SK-N-SH (cell line): ENCODE results near the gene ERCC2. TPM values are rescaled to one million over a fixed set of nuclear protein-coding genes. Genes with fewer than 3 reads are reported as not detected.

ENCODE experiments used
- CTCF ChIA-PET: fragments of 300-600, 350-600 bp; formaldehyde crosslinking; extraction: SDS; loops from one replicate; lab custom pipeline; 2021; lab: Yijun Ruan, JAX
- POLR2A ChIA-PET: fragments of 350-600 bp; sonication (Branson Sonifier 250); formaldehyde crosslinking; extraction: SDS; loops from one replicate; lab custom pipeline; 2020; ENCODE audit warnings: antibody characterized with exemption, inconsistent platforms; lab: Yijun Ruan, JAX
- DNase-seq: peaks from one replicate; pipeline ENCODE4 v3.0.0; 2012
- H2AFZ ChIP-seq: fragments of 200-600 bp; sonication (generic); 2 replicates; pipeline ENCODE4 v1.8.1; 2016; ENCODE audit warnings: antibody characterized with exemption, mild to moderate bottlenecking, low read depth
- H3F3A ChIP-seq: fragments of 200-600 bp; sonication (generic); replicated peaks from 2 replicates; pipeline ENCODE3; 2016; ENCODE audit warnings: antibody characterized with exemption, mild to moderate bottlenecking; ENCODE audit not compliant: insufficient read depth
- H3K27ac ChIP-seq, 2 experiments: fragments of 200-500 bp in 1 of 2; fragments of 200-600 bp in 1 of 2; sonication (Bioruptor generic) in 1 of 2; sonication (generic), shearing (Covaris generic) in 1 of 2; 2 replicates each; pipeline versions ENCODE4 v1.5.1 to v1.6.1; 2014 to 2016; ENCODE audit warnings: low read depth in 2 of 2, inconsistent platforms in 1 of 2, low read length in 1 of 2, mild to moderate bottlenecking in 1 of 2, mixed read lengths in 1 of 2
- H3K27me3 ChIP-seq: fragments of 200-600 bp; sonication (generic), shearing (Covaris generic); 2 replicates; pipeline ENCODE4 v1.6.1; 2016; ENCODE audit warnings: mixed run types; ENCODE audit not compliant: insufficient read depth
- H3K36me3 ChIP-seq, 2 experiments: fragments of 200-500 bp in 1 of 2; fragments of 200-600 bp in 1 of 2; sonication (Bioruptor generic) in 1 of 2; sonication (generic) in 1 of 2; replicated peaks in 1 of 2; 2 replicates each; pipeline versions ENCODE3 to v1.5.1; 2014 to 2016; ENCODE audit warnings: low read length in 1 of 2, mild to moderate bottlenecking in 1 of 2; ENCODE audit not compliant: insufficient read depth in 2 of 2, control insufficient read depth in 1 of 2
- H3K4me1 ChIP-seq, 2 experiments: fragments of 200-500 bp in 1 of 2; fragments of 200-600 bp in 1 of 2; sonication (Bioruptor generic) in 1 of 2; sonication (generic), shearing (Covaris generic) in 1 of 2; 2 replicates each; pipeline versions ENCODE4 v1.5.1 to v1.6.1; 2014 to 2016; ENCODE audit warnings: low read depth in 1 of 2, low read length in 1 of 2, mixed run types in 1 of 2; ENCODE audit not compliant: insufficient read depth in 2 of 2, control insufficient read depth in 1 of 2
- H3K4me2 ChIP-seq: fragments of 200-600 bp; sonication (generic), shearing (Covaris generic); 2 replicates; pipeline ENCODE4 v1.6.1; 2017; ENCODE audit warnings: mixed run types
- H3K4me3 ChIP-seq, 2 experiments: fragments of 200-500 bp in 1 of 2; fragments of 200-600 bp in 1 of 2; sonication (Bioruptor generic) in 1 of 2; sonication (generic), shearing (Covaris generic) in 1 of 2; 2 replicates each; pipeline versions ENCODE4 v1.5.1 to v1.8.1; 2014 to 2016; ENCODE audit warnings: low read depth in 2 of 2, inconsistent platforms in 1 of 2, low read length in 1 of 2, mild to moderate bottlenecking in 1 of 2, mixed read lengths in 1 of 2, moderate library complexity in 1 of 2
- H3K79me2 ChIP-seq: fragments of 200-600 bp; sonication (generic); 2 replicates; pipeline ENCODE4 v1.8.1; 2017; ENCODE audit warnings: mild to moderate bottlenecking; ENCODE audit not compliant: insufficient read depth
- H3K9ac ChIP-seq: fragments of 200-600 bp; sonication (generic); 2 replicates; pipeline ENCODE4 v1.6.1; 2017; ENCODE audit warnings: mixed run types
- H3K9me2 ChIP-seq: fragments of 200-600 bp; sonication (generic); 2 replicates; pipeline ENCODE4 v1.6.1; 2017; ENCODE audit warnings: mixed run types
- H3K9me3 ChIP-seq: fragments of 200-600 bp; sonication (generic); 2 replicates; pipeline ENCODE4 v1.6.1; 2017; ENCODE audit warnings: mixed run types, mild to moderate bottlenecking, moderate library complexity
- H4K20me1 ChIP-seq: fragments of 200-600 bp; sonication (generic); 2 replicates; pipeline ENCODE4 v1.6.1; 2017; ENCODE audit warnings: mild to moderate bottlenecking, mixed run types; ENCODE audit not compliant: insufficient read depth
- CHD2 ChIP-seq: fragments of 150-350 bp; IDR thresholded peaks from 2 replicates; pipeline ENCODE4 v1.6.1; 2018; ENCODE audit warnings: low read length; ENCODE audit not compliant: partially characterized antibody
- EP300 ChIP-seq, 2 experiments: IDR thresholded peaks; 2 replicates each; pipeline versions ENCODE4 v1.4.0 to v1.6.1; 2012; ENCODE audit warnings: borderline replicate concordance in 1 of 2, low read depth in 1 of 2, low read length in 1 of 2
- EZH2phosphoT487 ChIP-seq: fragments of 200-600 bp; sonication (generic); IDR thresholded peaks from 2 replicates; pipeline ENCODE4 v1.6.1; 2017; ENCODE audit warnings: low read depth, mixed run types, mild to moderate bottlenecking, antibody characterized with exemption, moderate library complexity, borderline replicate concordance
- GATA2 ChIP-seq: sonication (generic); formaldehyde crosslinking; IDR thresholded peaks from 2 replicates; pipeline ENCODE4 v1.5.0; 2020; ENCODE audit warnings: mild to moderate bottlenecking, missing genetic modification reagents
- JUND ChIP-seq: IDR thresholded peaks from 2 replicates; pipeline ENCODE4 v1.4.0; 2012
- MAX ChIP-seq: IDR thresholded peaks from 2 replicates; pipeline ENCODE4 v1.4.0; 2012; ENCODE audit warnings: low read depth
- NRF1 ChIP-seq: IDR thresholded peaks from 2 replicates; pipeline ENCODE4 v1.6.1; 2012; ENCODE audit warnings: low read depth, mild to moderate bottlenecking, low read length
- POLR2AphosphoS5 ChIP-seq: IDR thresholded peaks from 2 replicates; pipeline ENCODE4 v1.6.1; 2012; ENCODE audit warnings: low read depth, low read length
- RCOR1 ChIP-seq: fragments of 150-350 bp; IDR thresholded peaks from 2 replicates; pipeline ENCODE4 v1.6.1; 2017; ENCODE audit warnings: antibody characterized with exemption, low read length
- RFX5 ChIP-seq: IDR thresholded peaks from 2 replicates; pipeline ENCODE4 v1.6.1; 2012; ENCODE audit warnings: mild to moderate bottlenecking, improper control_type of control experiment, low read length
- TAF1 ChIP-seq: IDR thresholded peaks from 2 replicates; pipeline ENCODE4 v1.6.1; 2012; ENCODE audit warnings: low read depth, mild to moderate bottlenecking, low read length, moderate library complexity, borderline replicate concordance
- WGBS: methylation state at CpG from one replicate; pipeline ENCODE4 v1.1.6; 2017; ENCODE audit warnings: low lambda C conversion rate; 5-methylcytosine and 5-hydroxymethylcytosine counted together
- polyA plus RNA-seq, 3 experiments: library from polyadenylated mRNA; depleted of rRNA; stranded (reverse); fragments of >200 nt; gene quantifications; 2 replicates each; pipeline ENCODE4 v1.2.3, GENCODE V29; 2012
- TF ChIP-seq, protein P1 (sequence below): IDR thresholded peaks from 2 replicates; pipeline ENCODE4 v1.4.0; 2012; ENCODE audit warnings: low read depth, borderline replicate concordance
- TF ChIP-seq, protein P2 (sequence below): IDR thresholded peaks from 2 replicates; pipeline ENCODE4 v1.6.1; 2012; ENCODE audit warnings: mild to moderate bottlenecking, low read depth, low read length, moderate library complexity
- TF ChIP-seq, protein P3 (sequence below): fragments of 200-600 bp; sonication (generic); IDR thresholded peaks from 2 replicates; pipeline ENCODE4 v1.6.1; 2017; ENCODE audit warnings: antibody characterized with exemption, mild to moderate bottlenecking, moderate library complexity

Gene ERCC2
- polyA plus RNA-seq, 1 of the 3 experiments (the other 2 are of a cell fraction) = 72.8 TPM

DNA sequence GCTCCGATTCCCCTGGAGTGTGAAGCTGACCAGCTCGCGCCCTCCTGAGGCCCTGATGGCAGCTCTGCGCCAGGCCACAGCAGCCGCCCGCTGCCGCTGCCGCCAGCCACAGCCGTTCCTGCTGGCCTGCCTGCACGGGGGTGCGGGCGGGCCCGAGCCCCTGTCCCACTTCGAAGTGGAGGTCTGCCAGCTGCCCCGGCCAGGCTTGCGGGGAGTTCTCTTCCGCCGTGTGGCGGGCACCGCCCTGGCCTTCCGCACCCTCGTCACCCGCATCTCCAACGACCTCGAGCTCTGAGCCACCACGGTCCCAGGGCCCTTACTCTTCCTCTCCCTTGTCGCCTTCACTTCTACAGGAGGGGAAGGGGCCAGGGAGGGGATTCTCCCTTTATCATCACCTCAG, 68.0 kb downstream of the ERCC2 start:
- 92% methylated on average over 11 of the region's 27 CpGs for WGBS

More for the DNA sequence above, 68.0 kb downstream of the ERCC2 start:
- Histone ChIP-seq H3K9me2 (no peaks in the 10 kb centered on the region), H3K27me3 (no peaks in the 10 kb centered on the region), H3F3A (peaks cover 7% of the 10 kb centered on the region), H2AFZ (no peak overlapping the region), H3K36me3 (no peaks in the 10 kb centered on the region), H3K27ac (no peak overlapping the region), H3K4me2 (no peak overlapping the region), H3K9ac (no peak overlapping the region), H3K4me3 (no peak overlapping the region), H4K20me1 (no peaks in the 10 kb centered on the region), H3K79me2 (no peaks in the 10 kb centered on the region), H3K4me1 (peaks cover 0 to 7% of the 10 kb centered on the region in 2 experiments; a peak in 1 of 4 replicates), H3K9me3 (no peaks in the 10 kb centered on the region)
- TF ChIP-seq EZH2phosphoT487 = no peak
- TF ChIP-seq, protein P1, sequence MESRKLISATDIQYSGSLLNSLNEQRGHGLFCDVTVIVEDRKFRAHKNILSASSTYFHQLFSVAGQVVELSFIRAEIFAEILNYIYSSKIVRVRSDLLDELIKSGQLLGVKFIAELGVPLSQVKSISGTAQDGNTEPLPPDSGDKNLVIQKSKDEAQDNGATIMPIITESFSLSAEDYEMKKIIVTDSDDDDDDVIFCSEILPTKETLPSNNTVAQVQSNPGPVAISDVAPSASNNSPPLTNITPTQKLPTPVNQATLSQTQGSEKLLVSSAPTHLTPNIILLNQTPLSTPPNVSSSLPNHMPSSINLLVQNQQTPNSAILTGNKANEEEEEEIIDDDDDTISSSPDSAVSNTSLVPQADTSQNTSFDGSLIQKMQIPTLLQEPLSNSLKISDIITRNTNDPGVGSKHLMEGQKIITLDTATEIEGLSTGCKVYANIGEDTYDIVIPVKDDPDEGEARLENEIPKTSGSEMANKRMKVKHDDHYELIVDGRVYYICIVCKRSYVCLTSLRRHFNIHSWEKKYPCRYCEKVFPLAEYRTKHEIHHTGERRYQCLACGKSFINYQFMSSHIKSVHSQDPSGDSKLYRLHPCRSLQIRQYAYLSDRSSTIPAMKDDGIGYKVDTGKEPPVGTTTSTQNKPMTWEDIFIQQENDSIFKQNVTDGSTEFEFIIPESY = no peak
- no peak for TF ChIP-seq RCOR1
- TF ChIP-seq, protein P2, sequence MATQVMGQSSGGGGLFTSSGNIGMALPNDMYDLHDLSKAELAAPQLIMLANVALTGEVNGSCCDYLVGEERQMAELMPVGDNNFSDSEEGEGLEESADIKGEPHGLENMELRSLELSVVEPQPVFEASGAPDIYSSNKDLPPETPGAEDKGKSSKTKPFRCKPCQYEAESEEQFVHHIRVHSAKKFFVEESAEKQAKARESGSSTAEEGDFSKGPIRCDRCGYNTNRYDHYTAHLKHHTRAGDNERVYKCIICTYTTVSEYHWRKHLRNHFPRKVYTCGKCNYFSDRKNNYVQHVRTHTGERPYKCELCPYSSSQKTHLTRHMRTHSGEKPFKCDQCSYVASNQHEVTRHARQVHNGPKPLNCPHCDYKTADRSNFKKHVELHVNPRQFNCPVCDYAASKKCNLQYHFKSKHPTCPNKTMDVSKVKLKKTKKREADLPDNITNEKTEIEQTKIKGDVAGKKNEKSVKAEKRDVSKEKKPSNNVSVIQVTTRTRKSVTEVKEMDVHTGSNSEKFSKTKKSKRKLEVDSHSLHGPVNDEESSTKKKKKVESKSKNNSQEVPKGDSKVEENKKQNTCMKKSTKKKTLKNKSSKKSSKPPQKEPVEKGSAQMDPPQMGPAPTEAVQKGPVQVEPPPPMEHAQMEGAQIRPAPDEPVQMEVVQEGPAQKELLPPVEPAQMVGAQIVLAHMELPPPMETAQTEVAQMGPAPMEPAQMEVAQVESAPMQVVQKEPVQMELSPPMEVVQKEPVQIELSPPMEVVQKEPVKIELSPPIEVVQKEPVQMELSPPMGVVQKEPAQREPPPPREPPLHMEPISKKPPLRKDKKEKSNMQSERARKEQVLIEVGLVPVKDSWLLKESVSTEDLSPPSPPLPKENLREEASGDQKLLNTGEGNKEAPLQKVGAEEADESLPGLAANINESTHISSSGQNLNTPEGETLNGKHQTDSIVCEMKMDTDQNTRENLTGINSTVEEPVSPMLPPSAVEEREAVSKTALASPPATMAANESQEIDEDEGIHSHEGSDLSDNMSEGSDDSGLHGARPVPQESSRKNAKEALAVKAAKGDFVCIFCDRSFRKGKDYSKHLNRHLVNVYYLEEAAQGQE = no peak
- TF ChIP-seq CHD2 = no peak
- TF ChIP-seq EP300 (IDR thresholded peaks at IDR 0.05; ENCODE audit: borderline replicate concordance in 1 of 2, low read depth in 1 of 2, low read length in 1 of 2) = no peak
- TF ChIP-seq NRF1 = no peak
- TF ChIP-seq, protein P3, sequence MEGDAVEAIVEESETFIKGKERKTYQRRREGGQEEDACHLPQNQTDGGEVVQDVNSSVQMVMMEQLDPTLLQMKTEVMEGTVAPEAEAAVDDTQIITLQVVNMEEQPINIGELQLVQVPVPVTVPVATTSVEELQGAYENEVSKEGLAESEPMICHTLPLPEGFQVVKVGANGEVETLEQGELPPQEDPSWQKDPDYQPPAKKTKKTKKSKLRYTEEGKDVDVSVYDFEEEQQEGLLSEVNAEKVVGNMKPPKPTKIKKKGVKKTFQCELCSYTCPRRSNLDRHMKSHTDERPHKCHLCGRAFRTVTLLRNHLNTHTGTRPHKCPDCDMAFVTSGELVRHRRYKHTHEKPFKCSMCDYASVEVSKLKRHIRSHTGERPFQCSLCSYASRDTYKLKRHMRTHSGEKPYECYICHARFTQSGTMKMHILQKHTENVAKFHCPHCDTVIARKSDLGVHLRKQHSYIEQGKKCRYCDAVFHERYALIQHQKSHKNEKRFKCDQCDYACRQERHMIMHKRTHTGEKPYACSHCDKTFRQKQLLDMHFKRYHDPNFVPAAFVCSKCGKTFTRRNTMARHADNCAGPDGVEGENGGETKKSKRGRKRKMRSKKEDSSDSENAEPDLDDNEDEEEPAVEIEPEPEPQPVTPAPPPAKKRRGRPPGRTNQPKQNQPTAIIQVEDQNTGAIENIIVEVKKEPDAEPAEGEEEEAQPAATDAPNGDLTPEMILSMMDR = no peak
- TF ChIP-seq GATA2 (CRISPR knock-in tag) = no peak
- TF ChIP-seq POLR2AphosphoS5 = no peak
- TF ChIP-seq JUND = no peak
- no peak for TF ChIP-seq RFX5
- no peak for TF ChIP-seq TAF1
- no peak for TF ChIP-seq MAX
- ChIA-PET POLR2A (no interaction called here), CTCF (no interaction called here)
- DNase-seq = no peak

Other genes with a start within 250 kb of the ERCC2 start
- gene NKPD1, start 209.6 kb downstream of the ERCC2 start, polyA plus RNA-seq (2012; rRNA removed) = 0.06 and 0.12 TPM in 2 replicates
- 53.0 and 59.0 TPM in 2 replicates for gene TRAPPC6A, start 192.3 kb downstream of the ERCC2 start, polyA plus RNA-seq (2012; rRNA removed)
- gene BLOC1S3, start 191.8 kb downstream of the ERCC2 start, polyA plus RNA-seq (2012; rRNA removed) = 3.0 and 3.7 TPM in 2 replicates
- gene EXOC3L2, start 125.2 kb downstream of the ERCC2 start, polyA plus RNA-seq (2012; rRNA removed) = 0.02 TPM in 1 of 2 replicates, not detected in the other
- gene MARK4, start 119.3 kb downstream of the ERCC2 start, polyA plus RNA-seq (2012; rRNA removed) = 9.8 and 16.3 TPM in 2 replicates
- gene CKM, start 47.7 kb downstream of the ERCC2 start, polyA plus RNA-seq (2012; rRNA removed) = 0.05 TPM in 1 of 2 replicates, not detected in the other
- 0.75 and 1.2 TPM in 2 replicates for gene KLC3, start 29.8 kb downstream of the ERCC2 start, polyA plus RNA-seq (2012; rRNA removed)
- gene PPP1R13L, start 34.5 kb upstream of the ERCC2 start, polyA plus RNA-seq (2012; rRNA removed) = 11.6 and 18.0 TPM in 2 replicates
- gene POLR1G, start 36.1 kb upstream of the ERCC2 start, polyA plus RNA-seq (2012; rRNA removed) = 11.0 and 11.9 TPM in 2 replicates
- gene ERCC1, start 53.3 kb upstream of the ERCC2 start, polyA plus RNA-seq (2012; rRNA removed) = 93.1 and 95.3 TPM in 2 replicates
- gene FOSB, start 97.4 kb upstream of the ERCC2 start, polyA plus RNA-seq (2012; rRNA removed) = 38.4 and 78.2 TPM in 2 replicates
- gene RTN2, start 126.5 kb upstream of the ERCC2 start, polyA plus RNA-seq (2012; rRNA removed) = 6.8 and 7.0 TPM in 2 replicates
- gene PPM1N, start 127.9 kb upstream of the ERCC2 start, polyA plus RNA-seq (2012; rRNA removed) = 10.3 and 10.9 TPM in 2 replicates
- gene VASP, start 136.9 kb upstream of the ERCC2 start, polyA plus RNA-seq (2012; rRNA removed) = 31.6 and 37.8 TPM in 2 replicates
- gene OPA3, start 214.2 kb upstream of the ERCC2 start, polyA plus RNA-seq (2012; rRNA removed) = 10.0 and 11.1 TPM in 2 replicates
- 0.29 and 0.69 TPM in 2 replicates for gene GPR4, start 231.6 kb upstream of the ERCC2 start, polyA plus RNA-seq (2012; rRNA removed)